Astrocyte (in vitro differentiated cells and primary cell): ENCODE data around the gene RDH14. TPM values are rescaled to one million over a fixed set of nuclear protein-coding genes. Genes with fewer than 3 reads are reported as not detected.

Experiments used
- DNase-seq: peaks from one replicate; pipeline ENCODE4 v3.0.0-alpha.2; 2010; ENCODE audit warnings: low read depth
- FAIRE-seq: peaks from 2 replicates; lab custom pipeline; 2011; peaks lifted over from hg19 to GRCh38; lab: Jason Lieb, UNC
- H2AFZ ChIP-seq: 2 replicates; pipeline ENCODE4 v1.6.0; 2012; ENCODE audit warnings: low read depth, low read length, inconsistent platforms
- H3K27ac ChIP-seq: 2 replicates; pipeline ENCODE4 v1.5.1; 2011; ENCODE audit warnings: low read depth, low read length, inconsistent platforms
- H3K27me3 ChIP-seq: 2 replicates; pipeline ENCODE4 v1.6.0; 2011; ENCODE audit warnings: low read length, inconsistent platforms; ENCODE audit not compliant: insufficient read depth
- H3K36me3 ChIP-seq: 2 replicates; pipeline ENCODE4 v1.5.1; 2011; ENCODE audit warnings: low read length, inconsistent platforms; ENCODE audit not compliant: insufficient read depth
- H3K4me1 ChIP-seq: 2 replicates; pipeline ENCODE4 v1.5.1; 2011; ENCODE audit warnings: low read length, inconsistent platforms; ENCODE audit not compliant: insufficient read depth
- H3K4me2 ChIP-seq: 2 replicates; pipeline ENCODE4 v1.6.0; 2012; ENCODE audit warnings: low read length, inconsistent platforms
- H3K4me3 ChIP-seq: 2 replicates; pipeline ENCODE4 v1.5.1; 2011; ENCODE audit warnings: low read depth, mild to moderate bottlenecking, low read length, inconsistent platforms; ENCODE audit not compliant: insufficient read depth
- H3K79me2 ChIP-seq: 2 replicates; pipeline ENCODE4 v1.6.0; 2012; ENCODE audit warnings: mild to moderate bottlenecking, low read length, inconsistent platforms; ENCODE audit not compliant: insufficient read depth
- H3K9ac ChIP-seq: 2 replicates; pipeline ENCODE4 v1.6.0; 2012; ENCODE audit warnings: mild to moderate bottlenecking, low read length, inconsistent platforms
- H3K9me3 ChIP-seq: 2 replicates; pipeline ENCODE4 v1.5.1; 2012; ENCODE audit warnings: low read depth, mild to moderate bottlenecking, low read length, inconsistent platforms; ENCODE audit not compliant: insufficient read depth
- H4K20me1 ChIP-seq: 2 replicates; pipeline ENCODE4 v1.6.0; 2012; ENCODE audit warnings: low read length, inconsistent platforms; ENCODE audit not compliant: insufficient read depth
- H3K27ac Mint-ChIP-seq: one replicate; pipeline ENCODE4 v1.8.0; 2021; ENCODE audit warnings: mild to moderate bottlenecking, mixed read lengths; ENCODE audit not compliant: unreplicated experiment
- H3K27me3 Mint-ChIP-seq: one replicate; pipeline ENCODE4 v1.8.0; 2021; ENCODE audit warnings: low read depth, mixed read lengths; ENCODE audit not compliant: unreplicated experiment
- H3K36me3 Mint-ChIP-seq: one replicate; pipeline ENCODE4 v1.8.0; 2021; ENCODE audit warnings: low read depth, mixed read lengths; ENCODE audit not compliant: unreplicated experiment
- H3K4me1 Mint-ChIP-seq: one replicate; pipeline ENCODE4 v1.8.0; 2021; ENCODE audit warnings: low read depth, mixed read lengths; ENCODE audit not compliant: unreplicated experiment
- H3K4me3 Mint-ChIP-seq: one replicate; pipeline ENCODE4 v1.8.0; 2021; ENCODE audit warnings: mild to moderate bottlenecking, moderate library complexity, mixed read lengths; ENCODE audit not compliant: unreplicated experiment
- H3K9me3 Mint-ChIP-seq: one replicate; pipeline ENCODE4 v1.8.0; 2021; ENCODE audit warnings: mild to moderate bottlenecking, mixed read lengths; ENCODE audit not compliant: unreplicated experiment
- EZH2 ChIP-seq: IDR thresholded peaks from 2 replicates; pipeline ENCODE4 v1.6.1; 2012; ENCODE audit warnings: mild to moderate bottlenecking, low read length, inconsistent platforms; ENCODE audit not compliant: insufficient read depth
- total RNA-seq: library from RNA; stranded (reverse); gene quantifications from 2 replicates; pipeline ENCODE4 v1.2.1, GENCODE V29; 2021
- TF ChIP-seq, protein P1 (sequence below): IDR thresholded peaks from 2 replicates; pipeline ENCODE4 v1.5.1; 2011; ENCODE audit warnings: low read depth, mild to moderate bottlenecking, inconsistent platforms, low read length, moderate library complexity; ENCODE audit not compliant: insufficient read depth

The RDH14 gene
- total RNA-seq, 1 donor from 2014 or later: 16.0 TPM

DNA sequence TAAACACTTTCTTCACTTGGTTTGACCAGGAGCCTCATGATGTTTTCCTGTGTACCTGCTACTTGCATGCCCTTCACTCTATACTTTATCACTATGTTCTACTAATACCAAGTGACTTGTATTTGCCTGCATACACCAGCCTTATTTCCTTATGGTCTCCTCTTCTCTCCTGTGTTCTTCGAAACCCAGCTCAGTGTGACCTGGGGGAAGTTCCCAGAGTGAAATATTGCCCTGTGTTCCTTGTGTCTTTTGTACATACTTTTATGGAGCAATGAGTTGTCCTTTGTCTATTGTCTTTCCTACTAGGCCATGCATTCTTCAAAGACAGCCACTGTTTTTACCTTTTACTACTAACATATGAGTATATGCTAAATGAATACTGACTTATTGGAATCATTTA is 28.3 kb upstream of the RDH14 start:
- FAIRE-seq (no peak), DNase-seq (no peak)
- Mint-ChIP-seq H3K36me3 (no peaks in the 10 kb centered on the region), H3K27ac (no peak overlapping the region), H3K4me3 (no peak overlapping the region), H3K9me3 (peaks cover 6% of the 10 kb centered on the region), H3K4me1 (no peaks in the 10 kb centered on the region), H3K27me3 (no peaks in the 10 kb centered on the region)
- Histone ChIP-seq H2AFZ (no peak overlapping the region), H3K79me2 (no peaks in the 10 kb centered on the region), H3K4me3 (no peak overlapping the region), H3K36me3 (no peaks in the 10 kb centered on the region), H3K4me2 (no peak overlapping the region), H3K27me3 (no peaks in the 10 kb centered on the region), H3K9me3 (no peaks in the 10 kb centered on the region), H4K20me1 (no peaks in the 10 kb centered on the region), H3K4me1 (no peaks in the 10 kb centered on the region), H3K27ac (no peak overlapping the region), H3K9ac (no peak overlapping the region)
- TF ChIP-seq, protein P1, sequence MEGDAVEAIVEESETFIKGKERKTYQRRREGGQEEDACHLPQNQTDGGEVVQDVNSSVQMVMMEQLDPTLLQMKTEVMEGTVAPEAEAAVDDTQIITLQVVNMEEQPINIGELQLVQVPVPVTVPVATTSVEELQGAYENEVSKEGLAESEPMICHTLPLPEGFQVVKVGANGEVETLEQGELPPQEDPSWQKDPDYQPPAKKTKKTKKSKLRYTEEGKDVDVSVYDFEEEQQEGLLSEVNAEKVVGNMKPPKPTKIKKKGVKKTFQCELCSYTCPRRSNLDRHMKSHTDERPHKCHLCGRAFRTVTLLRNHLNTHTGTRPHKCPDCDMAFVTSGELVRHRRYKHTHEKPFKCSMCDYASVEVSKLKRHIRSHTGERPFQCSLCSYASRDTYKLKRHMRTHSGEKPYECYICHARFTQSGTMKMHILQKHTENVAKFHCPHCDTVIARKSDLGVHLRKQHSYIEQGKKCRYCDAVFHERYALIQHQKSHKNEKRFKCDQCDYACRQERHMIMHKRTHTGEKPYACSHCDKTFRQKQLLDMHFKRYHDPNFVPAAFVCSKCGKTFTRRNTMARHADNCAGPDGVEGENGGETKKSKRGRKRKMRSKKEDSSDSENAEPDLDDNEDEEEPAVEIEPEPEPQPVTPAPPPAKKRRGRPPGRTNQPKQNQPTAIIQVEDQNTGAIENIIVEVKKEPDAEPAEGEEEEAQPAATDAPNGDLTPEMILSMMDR: no peak
- no peak for TF ChIP-seq EZH2

DNA sequence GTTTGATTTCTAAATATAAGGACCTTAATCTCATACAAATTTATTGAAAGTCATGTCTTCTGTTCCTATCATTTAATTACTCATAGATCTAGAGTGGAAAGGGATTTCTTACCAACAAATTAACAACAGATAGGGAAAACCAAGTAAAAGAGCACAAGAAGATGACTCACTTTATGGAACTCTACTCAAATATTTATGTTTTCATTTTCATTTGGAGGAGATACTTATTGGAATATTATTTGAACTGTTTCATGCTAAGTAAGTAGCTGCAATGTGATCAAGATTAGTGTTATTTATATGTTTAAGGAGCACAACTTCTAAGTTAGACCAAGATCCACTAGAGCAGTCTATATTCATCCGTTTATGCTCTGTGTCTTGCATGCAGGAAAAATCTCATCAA is 27.6 kb upstream of the RDH14 start:
- DNase-seq (no peak), FAIRE-seq (no peak)
- Histone ChIP-seq H3K79me2 (no peaks in the 10 kb centered on the region), H3K27me3 (no peaks in the 10 kb centered on the region), H3K9ac (no peak overlapping the region), H3K36me3 (no peaks in the 10 kb centered on the region), H4K20me1 (no peaks in the 10 kb centered on the region), H3K4me2 (no peak overlapping the region), H2AFZ (no peak overlapping the region), H3K4me1 (no peaks in the 10 kb centered on the region), H3K9me3 (no peaks in the 10 kb centered on the region), H3K4me3 (no peak overlapping the region), H3K27ac (no peak overlapping the region)
- no peaks in the 10 kb centered on the region for H3K27me3 Mint-ChIP-seq
- H3K4me3 Mint-ChIP-seq: no peak overlapping the region
- no peak overlapping the region for H3K27ac Mint-ChIP-seq
- no peaks in the 10 kb centered on the region for H3K4me1 Mint-ChIP-seq
- H3K9me3 Mint-ChIP-seq: peaks cover 6% of the 10 kb centered on the region
- no peak for TF ChIP-seq EZH2
- TF ChIP-seq, protein P1: no peak
- H3K36me3 Mint-ChIP-seq: no peaks in the 10 kb centered on the region

DNA sequence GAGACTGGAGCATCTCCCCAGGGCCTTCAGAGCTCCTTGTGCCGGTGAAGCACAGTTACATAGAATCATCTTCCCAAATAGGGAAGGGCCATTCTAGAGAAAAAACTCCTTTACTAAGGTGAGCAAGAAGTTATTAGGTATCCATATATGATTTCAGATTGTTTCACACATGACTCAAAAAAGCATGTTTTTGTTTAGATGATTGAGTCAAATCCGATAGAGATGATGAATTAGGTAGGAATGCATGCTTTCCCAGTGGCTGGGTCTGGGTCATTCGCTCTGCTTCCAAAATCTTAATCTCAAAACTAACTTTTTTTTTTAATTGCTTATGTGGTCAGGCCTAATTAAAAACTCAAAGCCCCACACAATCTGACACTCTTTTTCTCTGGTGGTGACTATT is 25.1 kb upstream of the RDH14 start:
- no peaks in the 10 kb centered on the region for H3K36me3 ChIP-seq
- DNase-seq: peak; percentile 6
- Mint-ChIP-seq H3K27ac (no peak overlapping the region), H3K4me3 (no peak overlapping the region), H3K36me3 (no peaks in the 10 kb centered on the region), H3K27me3 (no peaks in the 10 kb centered on the region), H3K9me3 (peaks cover 4% of the 10 kb centered on the region), H3K4me1 (no peaks in the 10 kb centered on the region)
- H4K20me1 ChIP-seq: no peaks in the 10 kb centered on the region
- H2AFZ ChIP-seq: no peak overlapping the region
- TF ChIP-seq, protein P1: no peak
- TF ChIP-seq EZH2: no peak
- no peaks in the 10 kb centered on the region for H3K79me2 ChIP-seq
- no peaks in the 10 kb centered on the region for H3K9me3 ChIP-seq
- H3K4me3 ChIP-seq: no peak overlapping the region
- peak; percentile 65 for FAIRE-seq
- no peak overlapping the region for H3K27ac ChIP-seq
- H3K4me2 ChIP-seq: no peak overlapping the region
- H3K27me3 ChIP-seq: no peaks in the 10 kb centered on the region
- no peaks in the 10 kb centered on the region for H3K4me1 ChIP-seq
- no peak overlapping the region for H3K9ac ChIP-seq
